ENCODE measurements around the gene SMIM38. TPM values are rescaled to one million over a fixed set of nuclear protein-coding genes. Genes with fewer than 3 reads are reported as not detected.

SMIM38 gene
- total RNA-seq, 1 donor from 2014 or later: 0.32 TPM

DNA sequence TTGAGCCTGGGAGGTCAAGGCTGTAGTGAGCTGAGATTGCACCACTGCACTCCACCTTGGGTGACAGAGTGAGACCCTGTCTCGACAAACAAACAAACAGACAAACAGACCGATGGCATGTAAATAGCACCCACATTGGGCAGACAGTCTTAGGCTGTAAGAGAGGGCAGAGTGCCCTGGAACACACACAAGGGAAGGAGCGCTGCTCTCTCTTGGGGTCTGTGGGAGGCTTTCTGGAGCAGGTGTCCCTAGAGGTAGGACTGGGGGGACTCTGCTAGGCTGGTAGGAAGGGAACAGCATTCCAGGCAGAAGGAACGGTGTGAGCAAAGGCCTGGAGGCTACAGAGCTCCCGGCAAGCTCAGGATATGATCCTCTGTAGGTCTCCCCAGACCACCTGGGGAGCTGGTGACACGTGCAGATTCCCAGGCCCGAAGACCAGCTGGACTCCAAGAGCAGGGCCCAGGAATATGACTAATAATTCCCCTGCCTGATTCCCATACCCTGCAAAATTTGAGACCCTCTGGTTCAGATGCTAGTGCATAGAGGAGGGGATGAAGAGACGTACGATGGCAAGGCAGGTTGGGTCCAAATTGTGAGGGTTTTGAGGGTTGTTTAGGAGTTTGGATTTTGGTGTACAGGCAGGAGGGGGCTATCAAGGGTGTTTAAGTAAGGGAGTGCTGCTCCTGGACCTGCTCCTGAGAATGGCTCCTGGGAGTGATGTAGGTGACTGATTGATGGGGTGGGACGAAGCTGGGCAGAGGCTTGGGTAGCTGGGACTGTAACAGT, 11.6 kb downstream of the SMIM38 start:
- Mint-ChIP-seq H3K27me3 (ENCODE audit: unreplicated experiment) (peaks cover 6% of the 10 kb centered on the region), H3K4me3 (ENCODE audit: unreplicated experiment) (no peak overlapping the region), H3K36me3 (ENCODE audit: unreplicated experiment) (peaks cover 17% of the 10 kb centered on the region), H3K4me1 (ENCODE audit: low read depth, unreplicated experiment) (no peaks in the 10 kb centered on the region), H3K9me3 (ENCODE audit: unreplicated experiment) (peaks cover 8% of the 10 kb centered on the region), H3K27ac (ENCODE audit: unreplicated experiment) (no peak overlapping the region)
- TF ChIP-seq, protein P1, sequence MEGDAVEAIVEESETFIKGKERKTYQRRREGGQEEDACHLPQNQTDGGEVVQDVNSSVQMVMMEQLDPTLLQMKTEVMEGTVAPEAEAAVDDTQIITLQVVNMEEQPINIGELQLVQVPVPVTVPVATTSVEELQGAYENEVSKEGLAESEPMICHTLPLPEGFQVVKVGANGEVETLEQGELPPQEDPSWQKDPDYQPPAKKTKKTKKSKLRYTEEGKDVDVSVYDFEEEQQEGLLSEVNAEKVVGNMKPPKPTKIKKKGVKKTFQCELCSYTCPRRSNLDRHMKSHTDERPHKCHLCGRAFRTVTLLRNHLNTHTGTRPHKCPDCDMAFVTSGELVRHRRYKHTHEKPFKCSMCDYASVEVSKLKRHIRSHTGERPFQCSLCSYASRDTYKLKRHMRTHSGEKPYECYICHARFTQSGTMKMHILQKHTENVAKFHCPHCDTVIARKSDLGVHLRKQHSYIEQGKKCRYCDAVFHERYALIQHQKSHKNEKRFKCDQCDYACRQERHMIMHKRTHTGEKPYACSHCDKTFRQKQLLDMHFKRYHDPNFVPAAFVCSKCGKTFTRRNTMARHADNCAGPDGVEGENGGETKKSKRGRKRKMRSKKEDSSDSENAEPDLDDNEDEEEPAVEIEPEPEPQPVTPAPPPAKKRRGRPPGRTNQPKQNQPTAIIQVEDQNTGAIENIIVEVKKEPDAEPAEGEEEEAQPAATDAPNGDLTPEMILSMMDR (IDR thresholded peaks at IDR 0.05; ENCODE audit: partially characterized antibody, unreplicated experiment): no peak
- no peak for DNase-seq

DNA sequence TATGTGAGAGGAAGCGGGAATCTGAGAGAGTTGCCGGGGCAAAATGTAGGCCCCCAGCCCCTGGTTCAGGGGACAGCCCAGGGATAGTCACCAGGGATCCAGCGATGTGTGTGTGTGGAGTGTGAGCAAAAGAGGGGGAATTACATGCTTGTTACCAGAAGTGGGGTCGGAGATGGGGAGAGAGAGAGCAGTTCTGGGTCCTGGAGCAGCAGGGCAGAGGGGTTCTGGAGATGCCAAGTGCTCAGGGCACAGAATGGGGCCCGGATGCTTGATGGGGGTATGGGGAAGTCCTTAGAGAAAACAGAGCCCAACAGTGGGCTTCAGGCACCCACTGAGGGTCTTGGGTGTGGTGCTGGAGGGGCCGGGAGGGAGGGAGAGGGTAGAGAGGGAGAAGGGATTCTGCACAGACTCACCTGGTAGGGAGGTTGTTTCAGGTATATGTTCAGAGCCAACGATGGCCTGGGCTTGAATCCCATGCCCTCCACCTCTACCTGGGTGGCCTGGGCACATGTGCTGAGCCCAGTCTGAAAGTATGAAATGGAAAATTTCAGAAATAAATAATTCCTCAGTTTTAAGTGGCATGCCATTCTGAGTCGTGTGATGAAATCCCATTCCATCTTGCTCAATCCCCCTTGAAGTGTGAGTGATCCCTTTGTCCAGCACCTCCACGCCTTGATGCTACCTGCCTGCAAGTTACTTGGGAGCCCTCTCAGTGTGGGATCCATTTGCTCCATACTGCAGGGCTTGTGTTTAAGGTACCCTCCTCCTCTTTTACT, 12.4 kb downstream of the SMIM38 start:
- no peak overlapping the region for H3K4me3 Mint-ChIP-seq (ENCODE audit: unreplicated experiment)
- H3K4me1 Mint-ChIP-seq (ENCODE audit: low read depth, unreplicated experiment): no peaks in the 10 kb centered on the region
- H3K27me3 Mint-ChIP-seq (ENCODE audit: unreplicated experiment): peaks cover 6% of the 10 kb centered on the region
- TF ChIP-seq, protein P1 (IDR thresholded peaks at IDR 0.05; ENCODE audit: partially characterized antibody, unreplicated experiment): no peak
- DNase-seq: no peak
- no peak overlapping the region for H3K27ac Mint-ChIP-seq (ENCODE audit: unreplicated experiment)
- H3K9me3 Mint-ChIP-seq (ENCODE audit: unreplicated experiment): peaks cover 8% of the 10 kb centered on the region
- peaks cover 9% of the 10 kb centered on the region for H3K36me3 Mint-ChIP-seq (ENCODE audit: unreplicated experiment)

DNA sequence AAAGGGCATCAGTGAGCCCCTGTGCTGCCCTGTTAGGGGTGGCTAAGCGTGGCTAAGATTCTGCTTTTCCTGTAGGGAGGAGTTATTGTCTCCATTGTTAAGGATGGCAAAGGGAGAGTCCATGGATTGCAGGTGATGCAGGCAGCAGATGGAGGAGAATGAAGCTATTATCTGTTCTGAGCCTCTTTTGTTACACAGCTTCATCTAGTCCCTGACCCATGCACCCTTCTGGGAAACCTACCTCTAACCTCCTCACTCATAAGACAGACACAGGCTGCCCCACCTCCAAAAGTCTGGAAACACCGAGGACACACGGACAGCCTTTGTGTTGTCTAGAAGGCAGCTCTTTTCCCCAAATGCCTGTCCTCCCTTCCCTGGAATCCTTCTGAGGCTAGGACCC, 13.7 kb downstream of the SMIM38 start:
- Mint-ChIP-seq H3K9me3 (ENCODE audit: unreplicated experiment) (peaks cover 6% of the 10 kb centered on the region), H3K4me3 (ENCODE audit: unreplicated experiment) (no peak overlapping the region), H3K27me3 (ENCODE audit: unreplicated experiment) (peaks cover 6% of the 10 kb centered on the region), H3K36me3 (ENCODE audit: unreplicated experiment) (peaks cover 4% of the 10 kb centered on the region), H3K27ac (ENCODE audit: unreplicated experiment) (no peak overlapping the region), H3K4me1 (ENCODE audit: low read depth, unreplicated experiment) (no peaks in the 10 kb centered on the region)
- TF ChIP-seq, protein P1 (IDR thresholded peaks at IDR 0.05; ENCODE audit: partially characterized antibody, unreplicated experiment): no peak
- DNase-seq: no peak

DNA sequence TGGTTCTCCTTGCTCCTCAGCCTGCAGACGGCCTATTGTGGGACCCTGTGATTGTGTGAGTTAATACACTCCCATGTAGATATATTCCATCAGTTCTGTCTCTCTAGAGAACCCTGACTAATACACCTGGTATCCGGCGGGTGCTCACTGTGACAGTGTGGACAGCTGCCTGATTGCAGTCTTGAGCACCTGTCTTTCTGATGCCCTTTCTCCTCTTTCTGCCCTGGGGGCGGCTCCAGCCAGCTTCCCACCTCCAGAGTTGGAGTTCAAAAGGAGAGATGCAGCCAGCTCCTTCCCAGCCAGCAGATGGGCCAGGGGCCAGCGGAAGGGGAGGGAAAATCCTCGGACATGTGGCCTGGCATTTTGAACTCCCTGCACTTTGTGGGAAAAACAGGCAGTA, 15.0 kb downstream of the SMIM38 start:
- Mint-ChIP-seq H3K36me3 (ENCODE audit: unreplicated experiment) (peaks cover 9% of the 10 kb centered on the region), H3K4me3 (ENCODE audit: unreplicated experiment) (no peak overlapping the region), H3K9me3 (ENCODE audit: unreplicated experiment) (peaks cover 6% of the 10 kb centered on the region), H3K27me3 (ENCODE audit: unreplicated experiment) (peaks cover 5% of the 10 kb centered on the region), H3K27ac (ENCODE audit: unreplicated experiment) (no peak overlapping the region), H3K4me1 (ENCODE audit: low read depth, unreplicated experiment) (no peaks in the 10 kb centered on the region)
- TF ChIP-seq, protein P1 (IDR thresholded peaks at IDR 0.05; ENCODE audit: partially characterized antibody, unreplicated experiment): no peak
- no peak for DNase-seq

Measured in glutamatergic neuron (in vitro differentiated cells).